AG04449 (cell line): Measurements from ENCODE around the gene TANK.
A peak's percentile ranks its signal among the peaks of the same experiment; 100 is the strongest.

Experiments
- CTCF ChIA-PET: fragments of 350-600 bp; formaldehyde crosslinking; extraction: SDS; loops from one replicate; lab custom pipeline; 2021; ENCODE audit warnings: antibody characterized with exemption; lab: Yijun Ruan, JAX
- POLR2A ChIA-PET: fragments of 400-600, 350-600 bp; formaldehyde crosslinking; extraction: SDS; loops from one replicate; lab custom pipeline; 2020; ENCODE audit warnings: antibody characterized with exemption, inconsistent platforms; lab: Yijun Ruan, JAX
- DNase-seq: peaks from one replicate; pipeline ENCODE4 v3.0.0-alpha.2; 2010; ENCODE audit warnings: low read depth, low spot score
- H3K4me3 ChIP-seq: 2 replicates; pipeline ENCODE4 v1.5.1; 2011; ENCODE audit warnings: low read depth, mild to moderate bottlenecking, control low read depth, low read length
- TF ChIP-seq, protein P1 (sequence below): IDR thresholded peaks from one replicate; pipeline ENCODE4 v1.5.1; 2011; ENCODE audit warnings: mild to moderate bottlenecking, moderate library complexity, low read length, control low read depth, inconsistent platforms; ENCODE audit not compliant: insufficient read depth; ENCODE audit errors: missing control alignments

The TANK gene

DNA sequence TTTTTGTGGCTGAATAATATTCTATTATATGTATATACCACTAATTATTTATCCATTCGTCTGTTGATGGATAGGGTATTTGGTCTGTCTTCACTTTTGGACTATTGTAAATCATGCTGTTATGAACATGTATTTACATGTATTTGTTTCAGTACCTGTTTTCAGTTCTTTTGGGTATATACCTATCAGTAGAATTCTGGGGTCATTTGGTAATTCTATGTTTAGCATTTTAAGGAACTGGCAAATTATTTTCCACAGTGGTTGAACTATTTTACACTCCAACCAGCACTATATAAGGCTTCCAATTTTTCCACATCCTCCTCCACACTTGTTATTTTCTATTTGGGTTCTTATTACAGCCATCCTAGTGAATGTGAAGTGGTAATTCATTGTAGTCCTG is 12.4 kb upstream of the TANK start:
- no peak for DNase-seq
- TF ChIP-seq, protein P1, sequence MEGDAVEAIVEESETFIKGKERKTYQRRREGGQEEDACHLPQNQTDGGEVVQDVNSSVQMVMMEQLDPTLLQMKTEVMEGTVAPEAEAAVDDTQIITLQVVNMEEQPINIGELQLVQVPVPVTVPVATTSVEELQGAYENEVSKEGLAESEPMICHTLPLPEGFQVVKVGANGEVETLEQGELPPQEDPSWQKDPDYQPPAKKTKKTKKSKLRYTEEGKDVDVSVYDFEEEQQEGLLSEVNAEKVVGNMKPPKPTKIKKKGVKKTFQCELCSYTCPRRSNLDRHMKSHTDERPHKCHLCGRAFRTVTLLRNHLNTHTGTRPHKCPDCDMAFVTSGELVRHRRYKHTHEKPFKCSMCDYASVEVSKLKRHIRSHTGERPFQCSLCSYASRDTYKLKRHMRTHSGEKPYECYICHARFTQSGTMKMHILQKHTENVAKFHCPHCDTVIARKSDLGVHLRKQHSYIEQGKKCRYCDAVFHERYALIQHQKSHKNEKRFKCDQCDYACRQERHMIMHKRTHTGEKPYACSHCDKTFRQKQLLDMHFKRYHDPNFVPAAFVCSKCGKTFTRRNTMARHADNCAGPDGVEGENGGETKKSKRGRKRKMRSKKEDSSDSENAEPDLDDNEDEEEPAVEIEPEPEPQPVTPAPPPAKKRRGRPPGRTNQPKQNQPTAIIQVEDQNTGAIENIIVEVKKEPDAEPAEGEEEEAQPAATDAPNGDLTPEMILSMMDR: no peak
- ChIA-PET POLR2A (no interaction called here), CTCF (no interaction called here)
- no peak overlapping the region for H3K4me3 ChIP-seq

DNA sequence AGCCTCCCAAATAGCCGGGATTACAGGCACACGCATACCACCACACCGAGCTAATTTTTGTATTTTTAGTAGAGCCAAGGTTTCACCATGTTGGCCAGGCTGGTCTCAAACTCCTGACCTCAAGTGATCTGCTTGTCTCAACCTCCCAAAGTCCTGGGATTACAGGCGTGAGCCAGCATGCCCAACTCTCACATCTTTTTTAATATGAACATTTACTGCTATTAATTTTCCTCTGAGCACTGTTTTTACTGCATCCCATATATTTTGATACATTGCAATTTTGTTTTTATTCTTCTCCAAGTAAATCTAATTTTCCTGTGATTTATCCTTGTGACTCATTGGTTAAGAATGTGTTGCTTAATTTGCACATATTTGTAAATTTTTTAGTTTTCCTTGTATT is 9.5 kb upstream of the TANK start:
- no peak overlapping the region for H3K4me3 ChIP-seq
- no peak for DNase-seq
- ChIA-PET POLR2A (no interaction called here), CTCF (no interaction called here)
- TF ChIP-seq, protein P1: no peak

DNA sequence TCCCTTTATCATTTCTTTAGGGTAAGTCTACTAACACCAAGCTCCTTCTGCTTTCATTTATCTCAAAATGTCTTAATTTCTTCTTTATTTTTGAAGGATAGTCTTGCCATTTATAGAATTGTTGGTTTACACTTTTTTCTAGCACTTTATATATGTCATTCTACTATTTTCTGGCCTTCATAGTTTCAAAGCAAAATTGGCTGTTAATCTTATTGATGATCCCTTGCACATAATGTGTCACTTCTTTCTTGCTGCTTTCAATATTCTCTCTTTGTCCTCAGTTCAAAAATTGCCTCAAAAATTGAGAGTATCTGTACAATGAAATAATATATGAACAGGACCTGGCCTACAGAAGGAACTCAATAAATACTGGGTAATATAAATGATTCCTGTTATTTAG is 7.9 kb upstream of the TANK start:
- no peak for DNase-seq
- TF ChIP-seq, protein P1: no peak
- H3K4me3 ChIP-seq: no peak overlapping the region
- ChIA-PET CTCF (interaction anchor here (1.0 kb wide), 1 partner anchor 89 kb away, joined by 4 read pairs; no protein-coding TSS in a partner anchor), POLR2A (no interaction called here)

DNA sequence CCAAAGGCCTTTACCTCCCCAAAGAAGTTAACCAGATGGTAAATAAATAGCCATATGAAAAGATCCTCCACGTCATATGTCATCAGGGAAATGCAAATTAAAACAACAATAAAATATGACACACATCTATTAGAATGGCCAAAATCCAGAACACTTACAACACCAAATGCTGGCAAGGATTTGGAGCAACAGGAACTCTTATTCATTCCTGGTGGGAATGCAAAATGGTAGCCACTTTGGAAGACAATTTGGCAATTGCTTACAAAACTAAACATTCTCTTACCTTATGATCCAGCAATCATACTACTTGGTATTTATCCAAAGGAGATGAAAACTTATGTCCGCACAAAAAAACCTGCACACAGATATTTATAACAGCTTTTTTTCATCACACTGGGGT is 1.3 kb upstream of the TANK start:
- TF ChIP-seq, protein P1: no peak
- no peak for DNase-seq
- H3K4me3 ChIP-seq: no peak overlapping the region
- ChIA-PET CTCF (no interaction called here), POLR2A (no interaction called here)

DNA sequence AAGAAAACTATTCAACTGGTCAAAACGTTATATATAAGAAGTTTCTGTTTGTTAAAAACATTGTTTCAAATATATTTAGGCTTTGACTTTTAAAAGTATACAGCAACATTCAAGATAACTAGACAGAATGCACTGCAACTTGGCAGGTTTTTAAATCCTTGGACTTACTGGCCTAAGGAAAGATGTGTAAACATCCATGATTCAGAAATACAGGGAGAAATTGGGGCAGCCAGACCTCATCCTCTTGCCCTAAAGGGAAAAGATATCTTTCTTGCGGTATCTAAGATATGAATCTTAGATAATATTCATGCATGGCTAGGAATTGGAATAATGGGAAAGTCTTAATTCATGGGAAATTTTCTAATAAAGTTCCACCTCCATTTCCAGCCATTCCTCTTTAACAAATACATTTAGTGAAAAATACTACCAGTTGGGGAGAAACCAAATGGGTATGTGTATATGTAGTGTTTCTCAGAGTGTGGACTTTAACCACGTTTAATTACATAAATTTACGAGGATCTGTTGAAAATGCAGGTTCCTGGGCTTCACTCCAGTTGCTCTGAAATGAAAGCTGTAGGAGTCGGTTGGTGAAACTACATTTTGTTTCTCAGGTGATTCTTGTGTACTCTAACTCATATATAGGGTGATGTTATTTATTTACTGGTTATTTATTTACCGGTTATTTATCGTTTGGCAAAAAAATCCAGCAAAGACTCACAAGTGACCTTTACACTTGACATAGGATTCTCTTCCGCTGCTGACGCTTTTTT is 587 bp upstream of the TANK start:
- ChIA-PET POLR2A (no interaction called here), CTCF (no interaction called here)
- DNase-seq: no peak

DNA sequence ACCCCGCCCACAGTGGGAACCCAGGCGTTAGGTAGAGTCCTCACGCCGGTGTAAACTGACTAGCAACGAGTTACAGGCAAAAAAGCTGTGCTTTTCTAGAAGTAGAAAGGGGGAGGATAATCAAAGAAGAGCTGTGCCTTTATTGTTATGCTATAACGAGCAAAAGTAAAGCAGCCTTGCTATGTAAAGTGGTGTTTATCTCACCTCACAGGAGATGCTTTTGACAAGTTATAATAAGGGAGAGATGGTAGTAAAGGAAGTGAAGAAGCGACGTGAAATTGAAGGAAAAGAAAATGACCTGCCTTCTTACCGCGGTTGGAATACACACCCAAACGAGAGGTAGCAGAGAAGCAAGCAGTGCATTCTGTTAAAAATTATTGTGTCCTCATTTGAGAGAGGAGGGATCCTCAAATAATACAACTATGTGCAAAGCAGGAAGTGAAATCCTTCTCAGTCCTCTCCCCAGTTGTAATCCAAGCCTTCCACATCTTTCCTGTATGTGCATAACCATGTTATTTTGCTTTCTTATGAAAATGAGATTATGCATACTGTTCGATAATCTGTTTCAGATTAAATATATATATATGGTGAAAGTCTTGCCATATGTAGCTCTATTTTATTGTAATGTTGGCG is 962 bp downstream of the TANK start:
- ChIA-PET CTCF (interaction anchor here (0.6 kb wide), 1 partner anchor 87 kb away, joined by 3 read pairs; no protein-coding TSS in a partner anchor), POLR2A (no interaction called here)
- DNase-seq: no peak
- TF ChIP-seq, protein P1: no peak
- H3K4me3 ChIP-seq: peak overlapping the region; percentile 85

More for the DNA sequence above, 587 bp upstream of the TANK start:
- H3K4me3 ChIP-seq: peak overlapping the region; percentile 85
- TF ChIP-seq, protein P1: no peak
